ENCODE data around the gene FOXRED2. TPM values are rescaled to one million over a fixed set of nuclear protein-coding genes. Genes with fewer than 3 reads are reported as not detected.

Gene FOXRED2
- total RNA-seq, 1 experiment from 2014 or later, result 34.4 TPM

DNA sequence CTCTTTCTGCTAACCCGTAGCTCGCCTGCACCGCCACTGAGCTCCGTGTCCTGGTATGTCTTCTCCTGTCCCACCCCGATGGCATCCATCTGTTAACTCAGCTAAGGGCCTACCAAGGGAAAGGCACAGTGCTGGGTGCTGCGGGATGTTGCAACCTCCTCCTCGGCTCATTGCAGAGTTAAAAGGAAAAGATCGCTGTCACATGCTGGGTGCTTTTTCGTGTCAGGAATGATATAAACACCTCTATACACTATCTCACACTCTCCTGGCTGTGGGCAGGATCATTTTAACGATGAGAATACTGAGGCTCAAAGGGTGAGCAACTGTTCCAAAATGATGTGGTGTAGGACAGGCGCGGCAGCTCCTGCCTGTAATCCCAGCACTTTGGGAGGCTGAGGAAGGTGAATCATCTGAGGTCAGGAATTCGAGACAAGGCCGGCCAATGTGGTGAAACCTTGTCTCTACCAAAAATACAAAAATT, 35.5 kb downstream of the FOXRED2 start:
- no peak overlapping the region for H2BK20ac ChIP-seq (ENCODE audit: low read depth, low read length, poor library complexity, severe bottlenecking)
- peaks cover 4% of the 10 kb centered on the region in 2 experiments; a peak in 3 of 4 replicates for H3K4me1 Mint-ChIP-seq

More for the DNA sequence above, 35.5 kb downstream of the FOXRED2 start:
- Histone ChIP-seq H3T11ph (ENCODE audit: low read length) (no peak overlapping the region), H2AFZ (ENCODE audit: low read length) (no peak overlapping the region), H2BK12ac (ENCODE audit: insufficient read length, low read depth, low read length) (no peak overlapping the region), H2AK5ac (ENCODE audit: insufficient read length, low read length) (no peak overlapping the region), H2BK15ac (ENCODE audit: low read depth, low read length) (no peak overlapping the region), H3K9me3 (ENCODE audit: control insufficient read depth, low read depth, low read length) (no peaks in the 10 kb centered on the region), H4K5ac (ENCODE audit: insufficient read length, low read depth, low read length) (no peak overlapping the region), H3K56ac (ENCODE audit: insufficient read length, low read depth, low read length) (no peak overlapping the region), H3K4me1 (ENCODE audit: insufficient read depth, low read length) (no peaks in the 10 kb centered on the region), H2BK5ac (ENCODE audit: insufficient read length, low read length) (no peak overlapping the region), H3K4ac (ENCODE audit: low read depth, low read length) (no peak overlapping the region), H4K91ac (ENCODE audit: insufficient read length, low read depth, low read length) (no peak overlapping the region), H3K14ac (ENCODE audit: insufficient read depth, low read length) (no peak overlapping the region), H4K20me1 (ENCODE audit: control insufficient read depth, insufficient read depth, insufficient read length) (no peaks in the 10 kb centered on the region), H4K8ac (replicated peaks; ENCODE audit: insufficient read length, low read depth, low read length) (no peak overlapping the region), H3K23me2 (ENCODE audit: insufficient read length, low read depth, low read length, poor library complexity, severe bottlenecking) (no peaks in the 10 kb centered on the region), H3K9ac (ENCODE audit: extremely low read depth, insufficient read length, low read length) (no peak overlapping the region), H2BK120ac (ENCODE audit: low read depth, low read length, poor library complexity, severe bottlenecking) (no peak overlapping the region), H3K23ac (ENCODE audit: insufficient read length, low read depth, low read length) (no peak overlapping the region), H3K27ac (ENCODE audit: insufficient read length, low read depth, low read length) (no peak overlapping the region), H3K4me2 (ENCODE audit: insufficient read depth, insufficient read length, low read length) (no peak overlapping the region), H3K79me1 (ENCODE audit: insufficient read depth, low read depth, low read length, poor library complexity, severe bottlenecking) (no peaks in the 10 kb centered on the region), H3K79me2 (ENCODE audit: insufficient read depth, low read length) (no peaks in the 10 kb centered on the region), H3K27me3 (ENCODE audit: insufficient read depth, low read length) (no peaks in the 10 kb centered on the region), H3K18ac (ENCODE audit: insufficient read length, low read depth, low read length) (no peak overlapping the region)
- WGBS (ENCODE audit: extremely low coverage, insufficient read length, low lambda C conversion rate), result no CpG with 5 or more reads among the region's 14 CpGs
- TF ChIP-seq, protein P1, sequence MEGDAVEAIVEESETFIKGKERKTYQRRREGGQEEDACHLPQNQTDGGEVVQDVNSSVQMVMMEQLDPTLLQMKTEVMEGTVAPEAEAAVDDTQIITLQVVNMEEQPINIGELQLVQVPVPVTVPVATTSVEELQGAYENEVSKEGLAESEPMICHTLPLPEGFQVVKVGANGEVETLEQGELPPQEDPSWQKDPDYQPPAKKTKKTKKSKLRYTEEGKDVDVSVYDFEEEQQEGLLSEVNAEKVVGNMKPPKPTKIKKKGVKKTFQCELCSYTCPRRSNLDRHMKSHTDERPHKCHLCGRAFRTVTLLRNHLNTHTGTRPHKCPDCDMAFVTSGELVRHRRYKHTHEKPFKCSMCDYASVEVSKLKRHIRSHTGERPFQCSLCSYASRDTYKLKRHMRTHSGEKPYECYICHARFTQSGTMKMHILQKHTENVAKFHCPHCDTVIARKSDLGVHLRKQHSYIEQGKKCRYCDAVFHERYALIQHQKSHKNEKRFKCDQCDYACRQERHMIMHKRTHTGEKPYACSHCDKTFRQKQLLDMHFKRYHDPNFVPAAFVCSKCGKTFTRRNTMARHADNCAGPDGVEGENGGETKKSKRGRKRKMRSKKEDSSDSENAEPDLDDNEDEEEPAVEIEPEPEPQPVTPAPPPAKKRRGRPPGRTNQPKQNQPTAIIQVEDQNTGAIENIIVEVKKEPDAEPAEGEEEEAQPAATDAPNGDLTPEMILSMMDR (conservative IDR thresholded peaks at IDR 0.05), result no peak
- H3K27me3 Mint-ChIP-seq (ENCODE audit: low read depth), result no peaks in the 10 kb centered on the region
- H3K9me3 Mint-ChIP-seq, result no peaks in the 10 kb centered on the region
- H3K36me3 Mint-ChIP-seq (ENCODE audit: insufficient read depth in 1 of 3, low read depth in 3 of 3), result peaks cover 7 to 44% (median 43%) of the 10 kb centered on the region in 3 experiments; a peak in 5 of 7 replicates
- H3K4me3 Mint-ChIP-seq, result no peak overlapping the region
- no peak overlapping the region; a peak in 1 of 7 replicates for H3K27ac Mint-ChIP-seq
- DNase-seq, result no peak

All from H9 (cell line).